H1 (cell line): ENCODE data around the gene ZNF440. TPM values are rescaled to one million over a fixed set of nuclear protein-coding genes. Genes with fewer than 3 reads are reported as not detected.

Experiments
- polyA plus RNA-seq, 7 experiments: library from polyadenylated mRNA; depleted of rRNA in 3 of 7; stranded (reverse) in 5 of 7; unstranded in 2 of 7; fragments of >200 nt in 5 of 7; fragments of 200-250 nt in 2 of 7; gene quantifications; 1 replicate in 5 of 7; 2 replicates in 1 of 7; 4 replicates in 1 of 7; pipeline versions ENCODE4 v1.2.1 to v1.2.3, GENCODE V29; 2011 to 2013; ENCODE audit warnings: missing spikeins in 2 of 7, mixed read lengths in 2 of 7
- total RNA-seq: library from RNA; stranded (reverse); fragmentation: NEBNext Ultra II Directional; extraction: Animal tissue kit (Norgen Biotek cat#: 25700); gene quantifications from 2 replicates; pipeline ENCODE4 v1.2.1, GENCODE V29; 2021

Gene ZNF440
- total and polyA plus RNA-seq, 2 of the 8 experiments (the other 6 are each of a cell fraction or from before 2014, with no cell fraction given): 0.77 to 6.5 TPM

Other genes starting within 250 kb of the ZNF440 start
- gene ACP5, start 236.6 kb upstream of the ZNF440 start, total RNA-seq: 8.3 and 9.0 TPM in 2 replicates
- gene ACP5, start 236.6 kb upstream of the ZNF440 start, polyA plus RNA-seq (2011; rRNA removed): 14.3 and 16.5 TPM in 2 replicates
- gene ZNF627, start 216.8 kb upstream of the ZNF440 start, total RNA-seq: 13.7 and 15.8 TPM in 2 replicates
- gene ZNF627, start 216.8 kb upstream of the ZNF440 start, polyA plus RNA-seq (2011; rRNA removed): 5.4 and 7.2 TPM in 2 replicates
- gene ZNF823, start 75.3 kb upstream of the ZNF440 start, total RNA-seq: 2.4 and 2.9 TPM in 2 replicates
- 0.73 and 0.93 TPM in 2 replicates for gene ZNF823, start 75.3 kb upstream of the ZNF440 start, polyA plus RNA-seq (2011; rRNA removed)
- gene ZNF441, start 47.3 kb upstream of the ZNF440 start, total RNA-seq: 0.23 and 0.48 TPM in 2 replicates
- gene ZNF441, start 47.3 kb upstream of the ZNF440 start, polyA plus RNA-seq (2011; rRNA removed): 0.09 and 0.22 TPM in 2 replicates
- 0.78 and 0.84 TPM in 2 replicates for gene ZNF491, start 15.8 kb upstream of the ZNF440 start, total RNA-seq
- 0.18 and 0.31 TPM in 2 replicates for gene ZNF491, start 15.8 kb upstream of the ZNF440 start, polyA plus RNA-seq (2011; rRNA removed)
- gene ZNF439, start 34.5 kb downstream of the ZNF440 start, total RNA-seq: 0.17 TPM in 1 of 2 replicates, not detected in the other
- 0.05 and 0.09 TPM in 2 replicates for gene ZNF439, start 34.5 kb downstream of the ZNF440 start, polyA plus RNA-seq (2011; rRNA removed)
- 21.2 and 22.8 TPM in 2 replicates for gene ZNF69, start 73.5 kb downstream of the ZNF440 start, total RNA-seq
- gene ZNF69, start 73.5 kb downstream of the ZNF440 start, polyA plus RNA-seq (2011; rRNA removed): 5.6 and 6.3 TPM in 2 replicates
- 9.4 and 10.5 TPM in 2 replicates for gene ZNF700, start 110.8 kb downstream of the ZNF440 start, total RNA-seq
- 1.5 and 3.0 TPM in 2 replicates for gene ZNF700, start 110.8 kb downstream of the ZNF440 start, polyA plus RNA-seq (2011; rRNA removed)
- gene ZNF763, start 150.8 kb downstream of the ZNF440 start, total RNA-seq: 1.7 TPM in 2 replicates
- 0.39 and 0.46 TPM in 2 replicates for gene ZNF763, start 150.8 kb downstream of the ZNF440 start, polyA plus RNA-seq (2011; rRNA removed)
- gene ZNF433, start 221.4 kb downstream of the ZNF440 start, total RNA-seq: 1.4 and 1.8 TPM in 2 replicates
- gene ZNF433, start 221.4 kb downstream of the ZNF440 start, polyA plus RNA-seq (2011; rRNA removed): 0.68 and 0.71 TPM in 2 replicates
- gene ZNF878, start 238.7 kb downstream of the ZNF440 start, total RNA-seq: 9.1 and 9.5 TPM in 2 replicates
- 0.57 and 0.91 TPM in 2 replicates for gene ZNF878, start 238.7 kb downstream of the ZNF440 start, polyA plus RNA-seq (2011; rRNA removed)